Measurements from ENCODE around the gene BMP2.
A peak's percentile ranks its signal among the peaks of the same experiment; 100 is the strongest.

Gene BMP2

DNA sequence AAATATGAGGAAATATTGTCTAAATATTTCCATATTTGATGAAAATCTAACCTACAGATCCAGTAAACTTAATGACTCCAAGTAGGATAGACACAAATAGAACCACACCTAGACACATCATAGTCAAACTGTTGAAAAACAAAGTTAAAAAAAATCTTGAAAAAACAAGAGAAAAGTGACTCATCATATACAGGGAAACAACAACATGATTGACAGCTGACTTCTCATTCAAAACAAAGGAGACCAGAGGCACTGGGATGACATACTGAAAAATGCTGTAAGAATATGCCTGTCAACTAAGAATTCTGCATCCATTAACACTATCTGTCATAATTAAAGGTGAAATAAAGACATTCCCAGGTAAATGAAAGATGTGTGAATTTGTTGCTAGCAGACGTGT is 38.8 kb downstream of the BMP2 start:
- no peaks in the 10 kb centered on the region for H3K36me3 ChIP-seq (ENCODE audit: control insufficient read depth, insufficient read depth, low read length)
- H3K9me3 ChIP-seq (ENCODE audit: control insufficient read depth, insufficient read depth, low read length) = no peaks in the 10 kb centered on the region
- H3K4me3 ChIP-seq (ENCODE audit: low read length) = no peak overlapping the region
- no peaks in the 10 kb centered on the region for H3K27me3 ChIP-seq (ENCODE audit: control insufficient read depth, insufficient read depth, low read length)
- WGBS (ENCODE audit: insufficient coverage, insufficient read length) = no CpG with 5 or more reads among the region's 1 CpG
- no peak for DNase-seq (ENCODE audit: low read depth, low spot score)
- no peaks in the 10 kb centered on the region; the same call in 1 of the 2 replicates for H3K4me1 ChIP-seq (ENCODE audit: control insufficient read depth, insufficient read depth, low read length)
- H3K27ac ChIP-seq (ENCODE audit: low read length) = no peak overlapping the region

DNA sequence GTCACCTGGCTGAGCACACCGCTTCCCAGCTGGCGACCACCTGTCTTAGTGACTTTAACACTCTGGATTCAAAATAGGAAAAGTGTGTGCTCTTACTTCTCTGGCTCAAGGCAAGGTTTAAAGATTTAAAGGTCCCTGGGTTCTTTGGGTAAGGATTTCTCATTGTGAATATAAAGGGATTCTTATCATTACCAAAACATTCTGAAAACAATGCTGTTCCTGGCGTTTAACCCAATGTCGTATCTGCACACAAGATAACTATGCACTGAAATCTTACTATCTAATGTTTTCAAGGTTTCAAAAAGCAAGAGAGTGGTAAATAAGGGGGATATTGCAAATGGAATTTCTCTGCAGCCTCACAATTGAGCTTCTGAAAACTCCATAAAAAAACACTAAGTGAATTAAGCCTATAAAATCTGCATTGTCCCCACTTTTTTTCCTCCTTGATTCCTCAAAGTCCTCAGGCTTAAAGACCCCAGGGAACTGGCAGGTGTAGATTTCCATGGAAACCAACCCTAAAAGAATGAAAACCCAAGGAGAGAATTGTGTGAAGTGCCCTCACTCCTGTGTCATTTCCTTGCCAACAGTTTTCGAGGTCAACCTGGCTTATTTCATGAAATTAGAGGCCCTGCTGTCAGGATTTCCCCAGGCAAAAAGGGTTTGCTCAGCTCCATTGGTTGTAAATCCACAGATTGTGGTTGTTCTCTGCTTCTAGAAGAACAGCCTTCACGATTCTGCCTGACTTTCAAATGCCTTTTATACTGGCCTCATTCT is 44.0 kb downstream of the BMP2 start:
- Histone ChIP-seq H3K27me3 (ENCODE audit: control insufficient read depth, insufficient read depth, low read length) (no peaks in the 10 kb centered on the region), H3K4me3 (ENCODE audit: low read length) (no peak overlapping the region), H3K36me3 (ENCODE audit: control insufficient read depth, insufficient read depth, low read length) (no peaks in the 10 kb centered on the region), H3K4me1 (ENCODE audit: control insufficient read depth, insufficient read depth, low read length) (peaks cover 2% of the 10 kb centered on the region; the same call in 1 of the 2 replicates), H3K27ac (ENCODE audit: low read length) (no peak overlapping the region), H3K9me3 (ENCODE audit: control insufficient read depth, insufficient read depth, low read length) (no peaks in the 10 kb centered on the region)
- no CpG with 5 or more reads among the region's 6 CpGs for WGBS (ENCODE audit: insufficient coverage, insufficient read length)
- DNase-seq (ENCODE audit: low read depth, low spot score) = no peak

DNA sequence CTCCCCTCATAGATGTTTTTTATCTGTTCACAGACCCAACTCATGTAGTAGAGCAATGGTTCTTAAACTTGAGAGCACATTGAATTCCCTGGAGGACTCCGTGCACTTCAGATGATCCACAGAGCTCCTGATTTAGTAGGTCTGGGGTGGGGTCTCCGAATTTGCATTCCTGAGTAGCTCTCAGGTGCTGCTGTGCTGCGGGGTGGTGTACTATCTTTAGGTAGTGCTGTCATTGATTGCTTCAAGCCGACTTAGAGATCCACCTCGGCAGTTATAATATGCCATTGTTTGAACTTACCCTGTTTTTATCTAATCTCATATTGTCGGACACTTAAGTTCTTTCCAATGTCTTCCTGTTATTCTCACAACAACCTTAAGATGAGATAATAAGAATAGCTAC is 45.0 kb downstream of the BMP2 start:
- no CpG with 5 or more reads among the region's 6 CpGs for WGBS (ENCODE audit: insufficient coverage, insufficient read length)
- DNase-seq (ENCODE audit: low read depth, low spot score) = no peak
- H3K4me3 ChIP-seq (ENCODE audit: low read length) = no peak overlapping the region
- H3K9me3 ChIP-seq (ENCODE audit: control insufficient read depth, insufficient read depth, low read length) = no peaks in the 10 kb centered on the region
- no peak overlapping the region for H3K27ac ChIP-seq (ENCODE audit: low read length)
- no peaks in the 10 kb centered on the region for H3K36me3 ChIP-seq (ENCODE audit: control insufficient read depth, insufficient read depth, low read length)
- H3K4me1 ChIP-seq (ENCODE audit: control insufficient read depth, insufficient read depth, low read length) = peaks cover 2% of the 10 kb centered on the region; the same call in 1 of the 2 replicates
- H3K27me3 ChIP-seq (ENCODE audit: control insufficient read depth, insufficient read depth, low read length) = no peaks in the 10 kb centered on the region

DNA sequence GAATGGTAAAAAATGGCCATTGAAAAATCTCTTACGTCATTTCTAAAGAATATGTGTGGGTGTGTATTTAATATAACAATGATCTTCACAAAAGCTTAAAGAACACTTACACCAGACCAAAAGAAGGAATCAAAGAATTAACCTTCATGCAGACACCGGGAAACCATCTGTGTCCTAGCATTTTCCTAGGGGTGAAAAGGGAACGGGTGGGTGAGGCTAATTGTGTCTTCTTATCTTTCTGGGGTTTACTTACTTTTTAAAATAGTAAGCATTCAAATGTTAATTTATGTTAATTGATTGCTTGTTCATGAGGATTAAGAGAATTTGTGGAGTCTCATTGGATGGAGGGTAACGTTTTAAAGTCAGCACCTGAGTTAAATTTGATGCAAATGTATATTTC is 47.5 kb downstream of the BMP2 start:
- H3K4me3 ChIP-seq (ENCODE audit: low read length) = no peak overlapping the region
- WGBS (ENCODE audit: insufficient coverage, insufficient read length) = no CpG with 5 or more reads among the region's 4 CpGs
- peaks cover 2% of the 10 kb centered on the region; the same call in 1 of the 2 replicates for H3K4me1 ChIP-seq (ENCODE audit: control insufficient read depth, insufficient read depth, low read length)

DNA sequence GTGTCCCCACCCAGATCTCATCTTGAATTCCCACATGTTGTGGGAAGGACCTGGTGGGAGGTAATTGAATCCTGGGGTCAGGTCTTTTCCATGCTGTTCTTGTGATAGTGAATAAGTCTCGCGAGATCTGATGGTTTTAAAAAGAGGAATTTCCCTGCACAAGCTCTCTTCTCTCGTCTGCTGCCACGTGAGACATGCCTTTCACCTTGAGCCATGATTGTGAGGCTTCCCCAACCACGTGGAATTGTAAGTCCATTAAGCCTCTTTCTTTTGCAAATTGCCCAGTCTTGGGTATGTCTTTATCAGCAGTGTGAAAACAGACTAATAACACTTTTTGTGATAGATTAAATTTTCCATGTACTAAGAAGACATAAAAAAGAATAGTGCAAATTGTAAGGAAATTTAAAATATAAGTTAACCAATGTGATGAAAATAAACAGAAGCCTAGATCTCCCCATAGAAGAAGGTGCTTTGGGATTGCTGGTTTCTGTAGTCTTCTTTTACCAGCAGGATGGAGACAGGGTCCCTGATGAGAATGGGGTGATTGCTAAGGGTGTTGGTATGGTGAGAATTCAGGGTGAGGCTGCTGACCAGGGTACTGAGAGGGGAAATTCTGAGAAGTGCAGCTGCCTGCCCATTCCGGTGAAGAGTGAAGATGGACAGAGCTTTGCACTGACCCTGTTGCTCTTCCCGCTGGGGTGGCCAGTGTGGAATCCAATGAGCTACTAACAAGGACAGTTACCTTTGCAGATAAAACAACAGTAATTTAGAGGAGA is 50.7 kb downstream of the BMP2 start:
- Histone ChIP-seq H3K9me3 (ENCODE audit: control insufficient read depth, insufficient read depth, low read length) (no peaks in the 10 kb centered on the region), H3K27ac (ENCODE audit: low read length) (no peak overlapping the region), H3K36me3 (ENCODE audit: control insufficient read depth, insufficient read depth, low read length) (no peaks in the 10 kb centered on the region), H3K27me3 (ENCODE audit: control insufficient read depth, insufficient read depth, low read length) (no peaks in the 10 kb centered on the region), H3K4me1 (ENCODE audit: control insufficient read depth, insufficient read depth, low read length) (no peaks in the 10 kb centered on the region), H3K4me3 (ENCODE audit: low read length) (no peak overlapping the region)
- no peak for DNase-seq (ENCODE audit: low read depth, low spot score)
- WGBS (ENCODE audit: insufficient coverage, insufficient read length) = no CpG with 5 or more reads among the region's 7 CpGs

More for the DNA sequence above, 47.5 kb downstream of the BMP2 start:
- no peaks in the 10 kb centered on the region for H3K9me3 ChIP-seq (ENCODE audit: control insufficient read depth, insufficient read depth, low read length)
- H3K27ac ChIP-seq (ENCODE audit: low read length) = no peak overlapping the region
- H3K36me3 ChIP-seq (ENCODE audit: control insufficient read depth, insufficient read depth, low read length) = no peaks in the 10 kb centered on the region
- no peak for DNase-seq (ENCODE audit: low read depth, low spot score)
- H3K27me3 ChIP-seq (ENCODE audit: control insufficient read depth, insufficient read depth, low read length) = no peaks in the 10 kb centered on the region

DNA sequence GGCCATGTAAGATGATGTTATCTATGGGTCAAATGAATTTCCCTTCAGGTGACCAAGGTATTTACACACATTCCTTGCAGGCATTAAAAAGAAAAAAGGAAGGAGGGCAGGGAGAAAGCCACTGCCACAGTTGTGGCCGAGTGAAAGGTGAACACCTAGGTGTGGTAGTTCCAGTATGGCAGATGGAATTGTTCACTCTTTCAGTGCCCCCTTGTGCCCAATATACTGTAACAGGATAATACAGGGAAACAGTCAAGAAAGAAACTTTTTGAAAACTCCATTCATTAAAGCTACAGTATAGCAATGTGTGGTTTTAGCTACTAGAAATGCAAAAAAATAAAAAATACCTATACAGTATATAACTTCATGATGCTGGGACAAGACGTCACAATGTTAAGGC is 52.1 kb downstream of the BMP2 start:
- DNase-seq (ENCODE audit: low read depth, low spot score) = no peak
- WGBS (ENCODE audit: insufficient coverage, insufficient read length) = no CpG with 5 or more reads among the region's 2 CpGs
- Histone ChIP-seq H3K4me1 (ENCODE audit: control insufficient read depth, insufficient read depth, low read length) (no peaks in the 10 kb centered on the region), H3K36me3 (ENCODE audit: control insufficient read depth, insufficient read depth, low read length) (no peaks in the 10 kb centered on the region), H3K9me3 (ENCODE audit: control insufficient read depth, insufficient read depth, low read length) (no peaks in the 10 kb centered on the region), H3K27ac (ENCODE audit: low read length) (no peak overlapping the region), H3K4me3 (ENCODE audit: low read length) (no peak overlapping the region), H3K27me3 (ENCODE audit: control insufficient read depth, insufficient read depth, low read length) (no peaks in the 10 kb centered on the region)

DNA sequence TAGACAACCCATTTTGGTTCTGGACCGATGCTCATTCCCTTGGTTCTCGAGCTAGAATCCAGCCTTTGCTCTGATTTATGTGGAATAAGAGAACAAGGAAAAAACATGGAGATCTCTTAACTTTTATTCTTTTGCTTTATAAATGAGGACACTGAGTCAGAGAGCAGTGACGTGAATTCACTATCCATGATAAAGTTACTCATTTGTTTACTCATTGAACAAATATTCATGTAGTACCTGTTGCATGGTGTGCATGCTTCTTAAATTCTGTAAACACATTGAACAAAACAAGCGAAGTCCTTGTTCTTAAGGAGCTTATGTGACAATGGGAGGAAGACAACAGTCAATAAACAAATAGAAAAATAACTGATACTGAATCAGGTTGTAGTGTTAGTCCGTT is 56.9 kb downstream of the BMP2 start:
- no peak overlapping the region for H3K4me3 ChIP-seq (ENCODE audit: low read length)
- no peaks in the 10 kb centered on the region for H3K36me3 ChIP-seq (ENCODE audit: control insufficient read depth, insufficient read depth, low read length)
- DNase-seq (ENCODE audit: low read depth, low spot score) = no peak
- no CpG with 5 or more reads among the region's 5 CpGs for WGBS (ENCODE audit: insufficient coverage, insufficient read length)
- no peaks in the 10 kb centered on the region for H3K27me3 ChIP-seq (ENCODE audit: control insufficient read depth, insufficient read depth, low read length)
- H3K4me1 ChIP-seq (ENCODE audit: control insufficient read depth, insufficient read depth, low read length) = no peaks in the 10 kb centered on the region
- no peak overlapping the region for H3K27ac ChIP-seq (ENCODE audit: low read length)
- H3K9me3 ChIP-seq (ENCODE audit: control insufficient read depth, insufficient read depth, low read length) = no peaks in the 10 kb centered on the region

DNA sequence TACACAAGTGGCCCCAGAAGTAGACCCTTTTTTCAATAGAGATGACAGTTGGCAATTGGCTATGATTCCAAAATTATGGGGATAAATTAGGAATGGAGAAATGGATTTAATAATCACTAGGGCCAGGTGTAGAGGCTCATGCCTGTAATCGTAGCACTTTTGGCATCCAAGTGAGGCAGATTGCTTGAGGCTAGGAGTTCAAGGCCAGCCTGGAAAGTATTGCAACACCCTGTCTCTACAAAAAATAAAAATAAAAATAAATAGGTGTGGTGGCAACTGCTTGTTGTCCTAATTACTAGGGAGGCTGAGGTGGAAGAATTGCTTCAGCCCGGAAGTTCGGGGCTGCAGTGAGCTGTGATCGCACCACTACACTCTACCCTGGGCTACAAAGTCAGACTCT is 60.0 kb downstream of the BMP2 start:
- no peaks in the 10 kb centered on the region for H3K27me3 ChIP-seq (ENCODE audit: control insufficient read depth, insufficient read depth, low read length)
- DNase-seq (ENCODE audit: low read depth, low spot score) = no peak
- H3K9me3 ChIP-seq (ENCODE audit: control insufficient read depth, insufficient read depth, low read length) = no peaks in the 10 kb centered on the region
- no peaks in the 10 kb centered on the region for H3K36me3 ChIP-seq (ENCODE audit: control insufficient read depth, insufficient read depth, low read length)
- no peak overlapping the region for H3K27ac ChIP-seq (ENCODE audit: low read length)
- no peaks in the 10 kb centered on the region for H3K4me1 ChIP-seq (ENCODE audit: control insufficient read depth, insufficient read depth, low read length)
- WGBS (ENCODE audit: insufficient coverage, insufficient read length) = no CpG with 5 or more reads among the region's 4 CpGs
- no peak overlapping the region for H3K4me3 ChIP-seq (ENCODE audit: low read length)

DNA sequence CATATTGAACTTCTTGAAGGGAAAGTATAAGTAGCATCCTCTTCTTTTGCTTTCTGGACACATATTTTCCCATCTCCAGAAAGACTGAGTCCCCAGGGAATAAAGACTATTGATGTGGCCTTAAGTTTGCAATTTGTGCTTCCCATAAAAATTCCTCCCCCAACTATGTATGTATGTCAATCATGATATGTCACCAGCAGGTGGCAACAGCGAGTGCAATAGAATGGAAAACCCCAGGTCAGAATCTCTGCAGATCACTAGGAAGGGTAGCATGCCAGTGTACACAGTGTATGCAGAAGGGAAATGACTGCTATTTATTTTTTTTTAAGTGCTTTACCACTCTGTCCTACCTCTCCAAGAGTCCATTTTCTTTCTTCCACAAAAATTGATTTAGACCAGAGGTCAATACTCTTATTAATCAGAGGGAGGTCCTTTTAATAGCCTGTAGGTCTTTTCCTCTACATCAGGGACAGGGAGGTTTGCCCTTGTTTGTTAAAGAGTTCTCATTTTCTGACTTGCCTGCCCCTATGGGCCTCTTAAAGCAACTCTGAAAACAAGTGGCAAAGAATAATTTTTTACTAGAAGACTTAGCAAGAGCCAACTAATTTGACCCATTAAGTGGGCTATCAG is 61.4 kb downstream of the BMP2 start:
- no peaks in the 10 kb centered on the region for H3K36me3 ChIP-seq (ENCODE audit: control insufficient read depth, insufficient read depth, low read length)
- no peaks in the 10 kb centered on the region for H3K9me3 ChIP-seq (ENCODE audit: control insufficient read depth, insufficient read depth, low read length)
- H3K27ac ChIP-seq (ENCODE audit: low read length) = no peak overlapping the region
- peak; percentile 64 for DNase-seq (ENCODE audit: low read depth, low spot score)
- no CpG with 5 or more reads among the region's 1 CpG for WGBS (ENCODE audit: insufficient coverage, insufficient read length)
- H3K4me3 ChIP-seq (ENCODE audit: low read length) = no peak overlapping the region
- H3K4me1 ChIP-seq (ENCODE audit: control insufficient read depth, insufficient read depth, low read length) = no peaks in the 10 kb centered on the region
- H3K27me3 ChIP-seq (ENCODE audit: control insufficient read depth, insufficient read depth, low read length) = no peaks in the 10 kb centered on the region

DNA sequence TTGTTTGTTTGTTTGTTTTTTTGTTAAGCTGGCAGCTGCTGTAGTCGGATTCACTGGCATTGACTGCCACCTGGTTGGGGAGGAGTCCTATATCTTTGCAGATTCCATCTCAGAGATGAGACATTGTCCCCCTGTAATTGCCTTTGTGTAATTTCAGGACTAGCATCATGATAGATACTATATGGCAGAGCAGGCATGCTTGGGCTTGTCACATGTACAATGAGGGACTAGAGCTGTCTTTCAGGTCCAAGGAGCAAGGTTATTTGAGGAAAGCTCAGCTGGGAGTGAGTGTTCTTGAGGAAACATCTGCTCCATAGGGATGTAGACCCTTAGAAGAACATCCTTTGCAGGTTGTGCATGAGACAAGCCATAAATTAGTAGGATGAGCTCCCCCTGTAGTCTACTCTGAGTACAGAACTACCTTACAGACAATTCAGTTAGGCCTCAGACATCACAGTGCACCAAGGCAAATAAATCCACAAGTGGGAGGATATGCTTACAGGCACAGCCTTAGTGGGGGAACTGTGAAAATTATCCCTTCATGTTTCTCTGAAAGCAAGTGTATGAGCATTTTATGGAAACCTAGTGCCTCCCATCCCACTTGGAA is 62.1 kb downstream of the BMP2 start:
- no peaks in the 10 kb centered on the region for H3K36me3 ChIP-seq (ENCODE audit: control insufficient read depth, insufficient read depth, low read length)
- no peaks in the 10 kb centered on the region for H3K4me1 ChIP-seq (ENCODE audit: control insufficient read depth, insufficient read depth, low read length)
- DNase-seq (ENCODE audit: low read depth, low spot score) = no peak
- no CpG with 5 or more reads among the region's 1 CpG for WGBS (ENCODE audit: insufficient coverage, insufficient read length)
- H3K27me3 ChIP-seq (ENCODE audit: control insufficient read depth, insufficient read depth, low read length) = no peaks in the 10 kb centered on the region
- H3K9me3 ChIP-seq (ENCODE audit: control insufficient read depth, insufficient read depth, low read length) = no peaks in the 10 kb centered on the region
- no peak overlapping the region for H3K4me3 ChIP-seq (ENCODE audit: low read length)
- H3K27ac ChIP-seq (ENCODE audit: low read length) = no peak overlapping the region

Measured in iPS DF 6.9 (cell line).